HepG2 (cell line): ENCODE measurements around the gene UQCC2. TPM values are rescaled to one million over a fixed set of nuclear protein-coding genes. Genes with fewer than 3 reads are reported as not detected.

Experiments
- CAMTA2 ChIP-seq: sonication (generic); formaldehyde crosslinking; IDR thresholded peaks from 2 replicates; pipeline ENCODE4 v1.4.0; 2020; ENCODE audit warnings: mild to moderate bottlenecking, missing genetic modification reagents, borderline replicate concordance
- CENPT ChIP-seq: sonication (generic); formaldehyde crosslinking; IDR thresholded peaks from 2 replicates; pipeline ENCODE4 v1.8.0; 2022; ENCODE audit warnings: low read depth, mild to moderate bottlenecking, moderate library complexity, missing genetic modification reagents
- FOXJ3 ChIP-seq: sonication (generic); formaldehyde crosslinking; IDR thresholded peaks from 2 replicates; pipeline ENCODE4 v1.4.0; 2020; ENCODE audit warnings: missing genetic modification reagents, mild to moderate bottlenecking, borderline replicate concordance
- SIX4 ChIP-seq: sonication (generic); formaldehyde crosslinking; IDR thresholded peaks from 2 replicates; pipeline ENCODE4 v1.4.0; 2020; ENCODE audit warnings: missing genetic modification reagents
- TBX3 ChIP-seq: fragments of 450-650 bp; IDR thresholded peaks from 2 replicates; pipeline ENCODE4 v1.6.1; 2017; ENCODE audit warnings: antibody characterized with exemption, mild to moderate bottlenecking, inconsistent platforms, borderline replicate concordance
- TEAD3 ChIP-seq: optimal IDR thresholded peaks from 2 replicates; pipeline ENCODE3; 2016; ENCODE audit warnings: borderline replicate concordance
- ZFY ChIP-seq: sonication (generic); formaldehyde crosslinking; IDR thresholded peaks from 2 replicates; pipeline ENCODE4 v1.4.0; 2020; ENCODE audit warnings: missing genetic modification reagents
- ZNF326 ChIP-seq: sonication (generic); formaldehyde crosslinking; IDR thresholded peaks from 2 replicates; pipeline ENCODE4 v1.4.0; 2020; ENCODE audit warnings: missing genetic modification reagents, borderline replicate concordance
- ZNF781 ChIP-seq: sonication (generic); formaldehyde crosslinking; IDR thresholded peaks from 2 replicates; pipeline ENCODE4 v1.5.1; 2020; ENCODE audit warnings: borderline replicate concordance, mild to moderate bottlenecking, missing genetic modification reagents; ENCODE audit errors: not compliant biosample characterization
- ZSCAN25 ChIP-seq: sonication (generic); formaldehyde crosslinking; IDR thresholded peaks from 2 replicates; pipeline ENCODE4 v1.8.0; 2022; ENCODE audit warnings: mild to moderate bottlenecking, missing genetic modification reagents
- polyA plus RNA-seq, 8 experiments: library from polyadenylated mRNA; depleted of rRNA in 3 of 8; stranded (reverse) in 7 of 8; unstranded in 1 of 8; fragments of >200 nt; fragmentation: Illumina TruSeq in 4 of 8; extraction: Trizol in 4 of 8; gene quantifications; 2 replicates each; pipeline versions ENCODE4 v1.2.1 to v1.2.3, GENCODE V29; 2011 to 2016; ENCODE audit warnings: low read depth in 4 of 8, missing spikeins in 1 of 8, mixed read lengths in 1 of 8; ENCODE audit not compliant: insufficient read depth in 1 of 8
- total RNA-seq, 5 experiments: library from RNA; depleted of rRNA; stranded (reverse); fragments of >200 nt; fragmentation: Illumina TruSeq; extraction: Trizol; gene quantifications; 2 replicates each; pipeline ENCODE4 v1.2.3, GENCODE V29; 2016; ENCODE audit warnings: low read depth in 1 of 5
- TF ChIP-seq, protein P1 (sequence below): sonication (generic); formaldehyde crosslinking; IDR thresholded peaks from 2 replicates; pipeline ENCODE4 v1.9.0; 2021; ENCODE audit warnings: missing genetic modification reagents, mild to moderate bottlenecking, borderline replicate concordance
- TF ChIP-seq, protein P2 (sequence below): IDR thresholded peaks from 2 replicates; pipeline ENCODE4 v1.6.1; 2018; ENCODE audit warnings: missing genetic modification reagents
- TF ChIP-seq, protein P3 (sequence below): sonication (generic); formaldehyde crosslinking; IDR thresholded peaks from 2 replicates; pipeline ENCODE4 v1.5.1; 2020; ENCODE audit warnings: mild to moderate bottlenecking, moderate library complexity, missing genetic modification reagents
- TF ChIP-seq, protein P4 (sequence below): sonication (generic); formaldehyde crosslinking; IDR thresholded peaks from 2 replicates; pipeline ENCODE4 v1.4.0; 2020; ENCODE audit warnings: low read depth, missing genetic modification reagents
- TF ChIP-seq, protein P5 (sequence below): sonication (generic); formaldehyde crosslinking; IDR thresholded peaks from 2 replicates; pipeline ENCODE4 v1.5.1; 2020; ENCODE audit warnings: missing genetic modification reagents, mild to moderate bottlenecking, borderline replicate concordance
- TF ChIP-seq, protein P6 (sequence below): IDR thresholded peaks from 2 replicates; pipeline ENCODE4 v1.6.1; 2016; ENCODE audit warnings: low read depth, borderline replicate concordance

The UQCC2 gene
- total and polyA plus RNA-seq, 2 of the 13 experiments (the other 11 are each of a cell fraction or from before 2014, with no cell fraction given), result 82.4 to 238 TPM

DNA sequence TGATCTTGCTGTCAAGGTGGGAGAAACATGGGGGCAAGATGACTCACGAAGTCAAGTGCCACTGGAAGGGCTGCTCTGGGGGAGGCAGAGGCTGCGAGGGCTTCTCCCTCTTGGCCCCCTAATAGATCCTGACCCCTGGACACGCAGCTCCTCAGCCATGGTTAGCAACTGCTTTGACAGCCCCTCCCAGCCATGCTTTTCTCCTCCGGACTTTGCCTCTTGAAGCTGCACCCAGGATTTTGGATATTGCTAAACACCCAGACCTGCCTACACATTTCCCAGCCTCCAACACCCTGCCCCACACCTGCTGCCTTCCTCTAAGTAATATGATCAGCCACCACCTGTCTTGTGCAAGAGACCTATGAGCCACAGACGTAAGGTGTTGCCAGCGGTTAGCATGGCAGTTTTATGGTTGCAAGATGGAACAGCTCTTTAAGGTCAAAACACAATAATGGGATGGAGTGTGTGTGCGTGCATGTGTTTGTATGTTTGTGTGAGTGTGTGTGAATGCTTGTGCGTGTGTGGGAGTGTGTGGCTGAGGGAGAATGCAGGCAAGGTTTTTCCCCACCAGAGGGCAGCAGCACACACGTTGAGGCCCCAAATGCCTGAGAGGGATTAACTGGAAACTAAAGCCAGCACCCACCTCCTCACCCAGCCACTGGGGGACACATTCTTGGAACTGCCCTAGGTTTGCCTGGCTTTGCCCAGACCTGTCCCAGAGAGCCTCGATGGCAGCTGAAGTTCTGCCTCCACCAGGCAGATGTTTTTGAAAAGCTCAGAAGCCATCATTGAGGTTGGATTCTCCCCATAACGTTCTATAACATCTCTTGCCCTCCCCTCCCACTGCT is 32.7 kb upstream of the UQCC2 start (continued):
- TF ChIP-seq, protein P1, sequence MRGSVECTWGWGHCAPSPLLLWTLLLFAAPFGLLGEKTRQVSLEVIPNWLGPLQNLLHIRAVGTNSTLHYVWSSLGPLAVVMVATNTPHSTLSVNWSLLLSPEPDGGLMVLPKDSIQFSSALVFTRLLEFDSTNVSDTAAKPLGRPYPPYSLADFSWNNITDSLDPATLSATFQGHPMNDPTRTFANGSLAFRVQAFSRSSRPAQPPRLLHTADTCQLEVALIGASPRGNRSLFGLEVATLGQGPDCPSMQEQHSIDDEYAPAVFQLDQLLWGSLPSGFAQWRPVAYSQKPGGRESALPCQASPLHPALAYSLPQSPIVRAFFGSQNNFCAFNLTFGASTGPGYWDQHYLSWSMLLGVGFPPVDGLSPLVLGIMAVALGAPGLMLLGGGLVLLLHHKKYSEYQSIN, result no peak
- TF ChIP-seq, protein P2, sequence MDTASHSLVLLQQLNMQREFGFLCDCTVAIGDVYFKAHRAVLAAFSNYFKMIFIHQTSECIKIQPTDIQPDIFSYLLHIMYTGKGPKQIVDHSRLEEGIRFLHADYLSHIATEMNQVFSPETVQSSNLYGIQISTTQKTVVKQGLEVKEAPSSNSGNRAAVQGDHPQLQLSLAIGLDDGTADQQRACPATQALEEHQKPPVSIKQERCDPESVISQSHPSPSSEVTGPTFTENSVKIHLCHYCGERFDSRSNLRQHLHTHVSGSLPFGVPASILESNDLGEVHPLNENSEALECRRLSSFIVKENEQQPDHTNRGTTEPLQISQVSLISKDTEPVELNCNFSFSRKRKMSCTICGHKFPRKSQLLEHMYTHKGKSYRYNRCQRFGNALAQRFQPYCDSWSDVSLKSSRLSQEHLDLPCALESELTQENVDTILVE (CRISPR knock-in tag), result 0 out of 2 replicates have a peak, but pooled peaks have one; percentile 37
- TF ChIP-seq, protein P3, sequence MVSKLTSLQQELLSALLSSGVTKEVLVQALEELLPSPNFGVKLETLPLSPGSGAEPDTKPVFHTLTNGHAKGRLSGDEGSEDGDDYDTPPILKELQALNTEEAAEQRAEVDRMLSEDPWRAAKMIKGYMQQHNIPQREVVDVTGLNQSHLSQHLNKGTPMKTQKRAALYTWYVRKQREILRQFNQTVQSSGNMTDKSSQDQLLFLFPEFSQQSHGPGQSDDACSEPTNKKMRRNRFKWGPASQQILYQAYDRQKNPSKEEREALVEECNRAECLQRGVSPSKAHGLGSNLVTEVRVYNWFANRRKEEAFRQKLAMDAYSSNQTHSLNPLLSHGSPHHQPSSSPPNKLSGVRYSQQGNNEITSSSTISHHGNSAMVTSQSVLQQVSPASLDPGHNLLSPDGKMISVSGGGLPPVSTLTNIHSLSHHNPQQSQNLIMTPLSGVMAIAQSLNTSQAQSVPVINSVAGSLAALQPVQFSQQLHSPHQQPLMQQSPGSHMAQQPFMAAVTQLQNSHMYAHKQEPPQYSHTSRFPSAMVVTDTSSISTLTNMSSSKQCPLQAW, result peak; percentile 70
- TF ChIP-seq, protein P4, sequence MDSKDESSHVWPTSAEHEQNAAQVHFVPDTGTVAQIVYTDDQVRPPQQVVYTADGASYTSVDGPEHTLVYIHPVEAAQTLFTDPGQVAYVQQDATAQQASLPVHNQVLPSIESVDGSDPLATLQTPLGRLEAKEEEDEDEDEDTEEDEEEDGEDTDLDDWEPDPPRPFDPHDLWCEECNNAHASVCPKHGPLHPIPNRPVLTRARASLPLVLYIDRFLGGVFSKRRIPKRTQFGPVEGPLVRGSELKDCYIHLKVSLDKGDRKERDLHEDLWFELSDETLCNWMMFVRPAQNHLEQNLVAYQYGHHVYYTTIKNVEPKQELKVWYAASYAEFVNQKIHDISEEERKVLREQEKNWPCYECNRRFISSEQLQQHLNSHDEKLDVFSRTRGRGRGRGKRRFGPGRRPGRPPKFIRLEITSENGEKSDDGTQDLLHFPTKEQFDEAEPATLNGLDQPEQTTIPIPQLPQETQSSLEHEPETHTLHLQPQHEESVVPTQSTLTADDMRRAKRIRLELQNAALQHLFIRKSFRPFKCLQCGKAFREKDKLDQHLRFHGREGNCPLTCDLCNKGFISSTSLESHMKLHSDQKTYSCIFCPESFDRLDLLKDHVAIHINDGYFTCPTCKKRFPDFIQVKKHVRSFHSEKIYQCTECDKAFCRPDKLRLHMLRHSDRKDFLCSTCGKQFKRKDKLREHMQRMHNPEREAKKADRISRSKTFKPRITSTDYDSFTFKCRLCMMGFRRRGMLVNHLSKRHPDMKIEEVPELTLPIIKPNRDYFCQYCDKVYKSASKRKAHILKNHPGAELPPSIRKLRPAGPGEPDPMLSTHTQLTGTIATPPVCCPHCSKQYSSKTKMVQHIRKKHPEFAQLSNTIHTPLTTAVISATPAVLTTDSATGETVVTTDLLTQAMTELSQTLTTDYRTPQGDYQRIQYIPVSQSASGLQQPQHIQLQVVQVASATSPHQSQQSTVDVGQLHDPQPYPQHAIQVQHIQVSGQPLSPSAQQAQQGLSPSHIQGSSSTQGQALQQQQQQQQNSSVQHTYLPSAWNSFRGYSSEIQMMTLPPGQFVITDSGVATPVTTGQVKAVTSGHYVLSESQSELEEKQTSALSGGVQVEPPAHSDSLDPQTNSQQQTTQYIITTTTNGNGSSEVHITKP (CRISPR knock-in tag), result 0 out of 2 replicates have a peak, but pooled peaks have one; percentile 36
- TF ChIP-seq TEAD3, result peak; percentile 83
- TF ChIP-seq CAMTA2 (CRISPR knock-in tag), result no peak
- no peak for TF ChIP-seq CENPT (CRISPR knock-in tag)
- TF ChIP-seq ZSCAN25 (CRISPR knock-in tag), result peak; percentile 65; the same call in 1 of the 2 replicates
- TF ChIP-seq ZNF781, result peak; percentile 36
- TF ChIP-seq, protein P5, sequence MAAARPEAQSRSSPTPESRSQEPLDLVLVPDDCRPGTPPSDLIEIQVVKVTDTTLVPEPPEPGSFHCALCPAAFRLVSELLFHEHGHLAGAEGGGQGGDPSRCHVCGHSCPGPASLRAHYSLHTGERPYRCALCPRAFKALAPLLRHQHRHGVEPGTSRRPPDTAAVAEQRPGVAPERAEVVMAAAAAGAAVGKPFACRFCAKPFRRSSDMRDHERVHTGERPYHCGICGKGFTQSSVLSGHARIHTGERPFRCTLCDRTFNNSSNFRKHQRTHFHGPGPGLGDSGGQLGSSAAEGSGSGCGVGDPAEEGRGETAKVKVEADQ, result no peak
- no peak for TF ChIP-seq SIX4 (CRISPR knock-in tag)
- no peak for TF ChIP-seq TBX3
- TF ChIP-seq FOXJ3 (CRISPR knock-in tag), result no peak
- TF ChIP-seq, protein P6, sequence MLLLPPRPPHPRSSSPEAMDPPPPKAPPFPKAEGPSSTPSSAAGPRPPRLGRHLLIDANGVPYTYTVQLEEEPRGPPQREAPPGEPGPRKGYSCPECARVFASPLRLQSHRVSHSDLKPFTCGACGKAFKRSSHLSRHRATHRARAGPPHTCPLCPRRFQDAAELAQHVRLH (CRISPR knock-in tag), result peak; percentile 43; the same call in 1 of the 2 replicates
- TF ChIP-seq ZNF326 (CRISPR knock-in tag), result 0 out of 2 replicates have a peak, but pooled peaks have one; percentile 58
- 0 out of 2 replicates have a peak, but pooled peaks have one; percentile 4 for TF ChIP-seq ZFY
